Glutamatergic neuron (in vitro differentiated cells): ENCODE measurements around the gene AMN. TPM values are rescaled to one million over a fixed set of nuclear protein-coding genes. Genes with fewer than 3 reads are reported as not detected.

Source experiments
- DNase-seq: peaks from one replicate; pipeline ENCODE4 v3.0.0; 2022
- H3K27ac Mint-ChIP-seq: one replicate; pipeline ENCODE4 v1.8.0; 2020; ENCODE audit warnings: mild to moderate bottlenecking, mixed read lengths, inconsistent platforms; ENCODE audit not compliant: unreplicated experiment
- H3K27me3 Mint-ChIP-seq: one replicate; pipeline ENCODE4 v1.8.0; 2020; ENCODE audit warnings: mild to moderate bottlenecking, moderate library complexity, mixed read lengths, inconsistent platforms; ENCODE audit not compliant: unreplicated experiment
- H3K36me3 Mint-ChIP-seq: one replicate; pipeline ENCODE4 v1.8.0; 2020; ENCODE audit warnings: mild to moderate bottlenecking, mixed read lengths, inconsistent platforms; ENCODE audit not compliant: unreplicated experiment
- H3K4me1 Mint-ChIP-seq: one replicate; pipeline ENCODE4 v1.8.0; 2020; ENCODE audit warnings: mild to moderate bottlenecking, low read depth, mixed read lengths, inconsistent platforms; ENCODE audit not compliant: unreplicated experiment
- H3K4me3 Mint-ChIP-seq: one replicate; pipeline ENCODE4 v1.8.0; 2020; ENCODE audit warnings: mild to moderate bottlenecking, mixed read lengths, inconsistent platforms; ENCODE audit not compliant: unreplicated experiment
- H3K9me3 Mint-ChIP-seq: one replicate; pipeline ENCODE4 v1.8.0; 2020; ENCODE audit warnings: mild to moderate bottlenecking, moderate library complexity, mixed read lengths, inconsistent platforms; ENCODE audit not compliant: unreplicated experiment
- CTCF ChIP-seq: fragments of 200-600 bp; sonication (generic); IDR thresholded peaks from one replicate; pipeline ENCODE4 v1.5.0; 2021; ENCODE audit not compliant: partially characterized antibody, unreplicated experiment
- total RNA-seq: library from RNA; stranded (reverse); fragmentation: NEBNext Ultra II Directional; extraction: Animal tissue kit (Norgen Biotek cat#: 25700); gene quantifications from one replicate; pipeline ENCODE4 v1.2.1, GENCODE V29; 2021; ENCODE audit not compliant: unreplicated experiment

The AMN gene
- total RNA-seq, 1 donor from 2014 or later: 0.34 TPM

- Mint-ChIP-seq H3K27me3 (peaks cover 3% of the 10 kb centered on the region), H3K4me3 (peak overlapping the region; percentile 44), H3K9me3 (peaks cover 5% of the 10 kb centered on the region), H3K27ac (no peak overlapping the region), H3K36me3 (no peaks in the 10 kb centered on the region), H3K4me1 (peaks cover 19% of the 10 kb centered on the region)
- no peak for DNase-seq
- no peak for TF ChIP-seq CTCF
Observed at GRCh38 chr14:102898776-102899515, 23.5 kb upstream of the AMN start.

GRCh38 chr14:102899516-102899900 is 23.0 kb upstream of the AMN start:
- Mint-ChIP-seq H3K4me3 (no peak overlapping the region), H3K27ac (no peak overlapping the region), H3K4me1 (peaks cover 19% of the 10 kb centered on the region), H3K9me3 (peaks cover 5% of the 10 kb centered on the region), H3K27me3 (peaks cover 3% of the 10 kb centered on the region), H3K36me3 (no peaks in the 10 kb centered on the region)
- DNase-seq: no peak
- no peak for TF ChIP-seq CTCF

GRCh38 chr14:102900631-102901571 is 21.6 kb upstream of the AMN start:
- Mint-ChIP-seq H3K27ac (peak overlapping the region; percentile 17), H3K27me3 (peaks cover 3% of the 10 kb centered on the region), H3K4me3 (no peak overlapping the region), H3K9me3 (peaks cover 5% of the 10 kb centered on the region), H3K4me1 (peaks cover 19% of the 10 kb centered on the region), H3K36me3 (peaks cover 9% of the 10 kb centered on the region)
- no peak for DNase-seq
- TF ChIP-seq CTCF: no peak

- Mint-ChIP-seq H3K27me3 (peaks cover 3% of the 10 kb centered on the region), H3K4me1 (peaks cover 19% of the 10 kb centered on the region), H3K27ac (no peak overlapping the region), H3K9me3 (peaks cover 5% of the 10 kb centered on the region), H3K36me3 (peaks cover 13% of the 10 kb centered on the region), H3K4me3 (no peak overlapping the region)
- no peak for DNase-seq
- no peak for TF ChIP-seq CTCF
Observed at GRCh38 chr14:102901633-102902032, 20.8 kb upstream of the AMN start.
